Fibroblast of pulmonary artery (primary cell): ENCODE data around the gene S100A16.

ENCODE experiments used
- DNase-seq: peaks from one replicate; pipeline ENCODE4 v3.0.0-alpha.2; 2010; ENCODE audit warnings: low read depth
- H3K4me3 ChIP-seq: replicated peaks from 2 replicates; pipeline ENCODE4 v1.5.1; 2011; ENCODE audit warnings: low read depth, mild to moderate bottlenecking, control low read depth, low read length, moderate library complexity
- TF ChIP-seq, protein P1 (sequence below): IDR thresholded peaks from 2 replicates; pipeline ENCODE4 v1.5.1; 2011; ENCODE audit warnings: mild to moderate bottlenecking, control low read depth, low read length, inconsistent platforms; ENCODE audit errors: missing control alignments

The S100A16 gene

GRCh38 chr1:153610334-153610733, 2.6 kb downstream of the S100A16 start:
- no peak for DNase-seq
- TF ChIP-seq, protein P1, sequence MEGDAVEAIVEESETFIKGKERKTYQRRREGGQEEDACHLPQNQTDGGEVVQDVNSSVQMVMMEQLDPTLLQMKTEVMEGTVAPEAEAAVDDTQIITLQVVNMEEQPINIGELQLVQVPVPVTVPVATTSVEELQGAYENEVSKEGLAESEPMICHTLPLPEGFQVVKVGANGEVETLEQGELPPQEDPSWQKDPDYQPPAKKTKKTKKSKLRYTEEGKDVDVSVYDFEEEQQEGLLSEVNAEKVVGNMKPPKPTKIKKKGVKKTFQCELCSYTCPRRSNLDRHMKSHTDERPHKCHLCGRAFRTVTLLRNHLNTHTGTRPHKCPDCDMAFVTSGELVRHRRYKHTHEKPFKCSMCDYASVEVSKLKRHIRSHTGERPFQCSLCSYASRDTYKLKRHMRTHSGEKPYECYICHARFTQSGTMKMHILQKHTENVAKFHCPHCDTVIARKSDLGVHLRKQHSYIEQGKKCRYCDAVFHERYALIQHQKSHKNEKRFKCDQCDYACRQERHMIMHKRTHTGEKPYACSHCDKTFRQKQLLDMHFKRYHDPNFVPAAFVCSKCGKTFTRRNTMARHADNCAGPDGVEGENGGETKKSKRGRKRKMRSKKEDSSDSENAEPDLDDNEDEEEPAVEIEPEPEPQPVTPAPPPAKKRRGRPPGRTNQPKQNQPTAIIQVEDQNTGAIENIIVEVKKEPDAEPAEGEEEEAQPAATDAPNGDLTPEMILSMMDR: no peak
- peak overlapping the region; percentile 90 for H3K4me3 ChIP-seq

- TF ChIP-seq, protein P1: no peak
- peak overlapping the region; percentile 90 for H3K4me3 ChIP-seq
- DNase-seq: no peak
Observed at GRCh38 chr1:153609585-153609907, 3.4 kb downstream of the S100A16 start.

DNA sequence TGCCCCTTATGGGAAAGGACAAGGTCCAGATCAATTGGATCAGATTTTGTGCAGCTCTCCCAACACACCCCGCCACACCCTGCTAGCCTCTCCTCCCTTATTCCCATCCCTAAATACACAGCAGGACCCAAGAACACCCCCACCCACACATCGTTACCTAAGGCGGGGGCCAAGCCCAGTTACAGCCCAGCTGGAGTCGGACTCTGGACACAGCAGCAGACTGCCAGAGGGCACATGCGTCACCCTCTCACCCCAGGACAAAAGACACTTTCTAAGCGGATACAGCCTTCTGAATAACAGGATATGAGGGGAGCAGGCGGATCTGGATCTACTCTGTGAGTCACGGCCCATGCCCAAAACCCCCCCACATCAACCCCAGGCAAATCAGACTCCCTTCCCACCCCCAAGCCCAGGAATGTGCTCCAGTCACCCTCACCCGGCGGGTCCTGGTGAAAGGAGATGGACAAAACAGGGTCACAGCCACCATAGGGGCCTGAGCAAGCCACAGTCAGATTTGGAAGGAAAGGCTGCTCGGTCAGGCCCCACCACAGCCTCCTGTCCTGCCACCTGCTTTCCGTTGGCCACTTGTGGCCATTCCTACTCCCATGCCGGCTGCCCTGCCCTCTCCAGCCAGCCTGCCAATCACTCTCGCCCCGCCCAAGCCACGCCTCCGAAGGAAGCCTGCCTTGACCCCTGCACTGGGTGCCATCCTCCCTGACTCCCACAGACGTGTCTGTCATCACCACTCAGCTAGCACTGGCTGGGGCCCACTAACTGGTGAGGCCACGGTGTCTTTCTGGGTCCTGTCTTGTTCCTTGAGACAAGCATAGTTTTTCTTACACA, 4.0 kb downstream of the S100A16 start:
- TF ChIP-seq, protein P1: no peak
- H3K4me3 ChIP-seq: peak overlapping the region; percentile 90
- peak; percentile 97 for DNase-seq

- DNase-seq: no peak
- TF ChIP-seq, protein P1: no peak
- peak overlapping the region; percentile 90 for H3K4me3 ChIP-seq
Observed at GRCh38 chr1:153608089-153608682, 4.8 kb downstream of the S100A16 start.

DNA sequence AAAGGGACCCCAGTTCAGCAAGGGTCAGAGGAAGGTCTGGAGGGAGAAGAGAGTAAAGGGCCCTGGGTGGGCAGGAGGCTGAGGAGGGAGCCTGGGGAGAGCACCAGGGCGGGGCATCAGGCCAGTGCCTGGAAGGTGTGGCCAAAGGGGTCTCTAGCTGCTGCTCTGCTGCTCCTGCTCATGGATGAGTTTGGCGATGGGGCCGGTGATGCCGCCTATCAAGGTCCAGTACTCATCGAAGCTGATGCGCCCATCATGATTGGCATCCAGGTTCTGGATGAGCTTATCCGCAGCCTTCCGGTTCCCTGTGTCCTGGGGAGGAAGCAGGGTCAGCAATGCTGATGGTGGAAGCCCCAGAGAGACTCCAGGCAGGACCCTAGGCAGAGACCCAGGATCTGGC, 5.6 kb downstream of the S100A16 start:
- TF ChIP-seq, protein P1: no peak
- no peak overlapping the region for H3K4me3 ChIP-seq
- DNase-seq: no peak

GRCh38 chr1:153606194-153606593, 6.7 kb downstream of the S100A16 start:
- TF ChIP-seq, protein P1: no peak
- no peak for DNase-seq

More at GRCh38 chr1:153606194-153606593, 6.7 kb downstream of the S100A16 start:
- H3K4me3 ChIP-seq: no peak overlapping the region
